NCI-H2029 treated with DMSO at 0.1 percent for 48 hours (cell line): ENCODE data around the gene GLIPR1.
A peak's percentile ranks its signal among the peaks of the same experiment; 100 is the strongest.
"Not testable (repeated sequence)": the region's sequence is repeated elsewhere in the genome, so short reads cannot be mapped to it uniquely, and the experiment has no call there.

ENCODE experiments used
- DNase-seq: peaks from one replicate; lab custom pipeline; 2025; lab: John Stamatoyannopoulos, UW

Gene GLIPR1

GRCh38 chr12:75476071-75476470 is 4.5 kb upstream of the GLIPR1 start:
- DNase-seq = no peak

- no peak for DNase-seq
These were observed 3.4 kb upstream of the GLIPR1 start for GRCh38 chr12:75477137-75477536.

- no peak for DNase-seq
These were observed 2.3 kb upstream of the GLIPR1 start for GRCh38 chr12:75478116-75478794.

- DNase-seq = no peak
These were observed 543 bp upstream of the GLIPR1 start for GRCh38 chr12:75479963-75480461.

GRCh38 chr12:75481013-75481705 is 604 bp downstream of the GLIPR1 start:
- DNase-seq = no peak

- no peak for DNase-seq
These were observed 1.2 kb downstream of the GLIPR1 start for GRCh38 chr12:75481774-75482173.

GRCh38 chr12:75482646-75483045 is 2.1 kb downstream of the GLIPR1 start:
- no peak for DNase-seq

GRCh38 chr12:75483431-75483830 is 2.9 kb downstream of the GLIPR1 start:
- DNase-seq = no peak

GRCh38 chr12:75484450-75484849 is 3.9 kb downstream of the GLIPR1 start:
- not testable (repeated sequence) for DNase-seq

GRCh38 chr12:75487308-75487707 is 6.8 kb downstream of the GLIPR1 start:
- no peak for DNase-seq

GRCh38 chr12:75488553-75488952 is 8.0 kb downstream of the GLIPR1 start:
- DNase-seq = no peak

- DNase-seq = no peak
These were observed 8.6 kb downstream of the GLIPR1 start for GRCh38 chr12:75489187-75489586.

GRCh38 chr12:75489613-75490210 is 9.2 kb downstream of the GLIPR1 start:
- DNase-seq = no peak

- no peak for DNase-seq
These were observed 10.6 kb downstream of the GLIPR1 start for GRCh38 chr12:75491169-75491568.

GRCh38 chr12:75503459-75503858 is 22.9 kb downstream of the GLIPR1 start:
- no peak for DNase-seq

- no peak for DNase-seq
These were observed 23.3 kb downstream of the GLIPR1 start for GRCh38 chr12:75503866-75504265.

- DNase-seq = no peak
These were observed 25.3 kb downstream of the GLIPR1 start for GRCh38 chr12:75505706-75506312.

- DNase-seq = no peak
These were observed 26.5 kb downstream of the GLIPR1 start for GRCh38 chr12:75507086-75507485.

- DNase-seq = no peak
These were observed 27.6 kb downstream of the GLIPR1 start for GRCh38 chr12:75508159-75508558.

GRCh38 chr12:75509621-75510020 is 29.1 kb downstream of the GLIPR1 start:
- no peak for DNase-seq

GRCh38 chr12:75511116-75512048 is 30.8 kb downstream of the GLIPR1 start, which contains the start of gene KRR1:
Gene KRR1 (minus strand): TSS chr12:75511609. CDS start chr12:75511597, 12 bp downstream.
- DNase-seq = peak; percentile 95
